OCI-LY1 (cell line): ENCODE results near the gene GSE1.

Experiments
- H2AFZ ChIP-seq: fragments of 200-600 bp; sonication (generic), shearing (Covaris generic); 2 replicates; pipeline ENCODE4 v1.6.0; 2014; ENCODE audit warnings: antibody characterized with exemption, mild to moderate bottlenecking, low read length
- H3F3A ChIP-seq: fragments of 200-600 bp; sonication (generic), shearing (Covaris generic); 2 replicates; pipeline ENCODE4 v1.6.0; 2014; ENCODE audit warnings: mild to moderate bottlenecking, antibody characterized with exemption, low read length, moderate library complexity; ENCODE audit not compliant: insufficient read depth
- H3K27ac ChIP-seq: fragments of 200-600 bp; sonication (generic); 2 replicates; pipeline ENCODE4 v1.5.1; 2014; ENCODE audit warnings: low read length, mixed run types, mild to moderate bottlenecking, low read depth; ENCODE audit not compliant: poor library complexity, severe bottlenecking
- H3K27me3 ChIP-seq: fragments of 200-600 bp; sonication (generic); 2 replicates; pipeline ENCODE4 v1.6.0; 2014; ENCODE audit warnings: antibody characterized with exemption, mild to moderate bottlenecking, low read length, moderate library complexity; ENCODE audit not compliant: insufficient read depth
- H3K36me3 ChIP-seq: fragments of 200-600 bp; sonication (generic); 2 replicates; pipeline ENCODE4 v1.6.1; 2014; ENCODE audit warnings: mild to moderate bottlenecking, antibody characterized with exemption, low read length, moderate library complexity, mixed read lengths; ENCODE audit not compliant: insufficient read depth
- H3K4me1 ChIP-seq: fragments of 200-600 bp; sonication (generic); 2 replicates; pipeline ENCODE4 v1.5.1; 2014; ENCODE audit warnings: mild to moderate bottlenecking, low read length, moderate library complexity; ENCODE audit not compliant: insufficient read depth, severe bottlenecking
- H3K4me2 ChIP-seq: fragments of 200-600 bp; sonication (generic), shearing (Covaris generic); 2 replicates; pipeline ENCODE4 v1.6.1; 2014; ENCODE audit warnings: low read length
- H3K4me3 ChIP-seq: fragments of 200-600 bp; sonication (generic); 2 replicates; pipeline ENCODE4 v1.5.1; 2014; ENCODE audit warnings: low read length, low read depth, mild to moderate bottlenecking, mixed read lengths; ENCODE audit not compliant: poor library complexity, severe bottlenecking
- H3K79me2 ChIP-seq: fragments of 200-600 bp; shearing (Covaris generic); 2 replicates; pipeline ENCODE4 v1.6.1; 2016; ENCODE audit warnings: mixed run types, low read length, mixed read lengths; ENCODE audit not compliant: insufficient read depth
- H3K9ac ChIP-seq: fragments of 200-600 bp; sonication (generic), shearing (Covaris generic); 2 replicates; pipeline ENCODE4 v1.6.1; 2014; ENCODE audit warnings: mild to moderate bottlenecking, low read length, mixed read lengths
- H3K9me2 ChIP-seq: fragments of 200-600 bp; sonication (generic), shearing (Covaris generic); 2 replicates; pipeline ENCODE4 v1.6.1; 2014; ENCODE audit warnings: low read depth, mild to moderate bottlenecking, low read length, mixed read lengths
- H3K9me3 ChIP-seq: fragments of 200-600 bp; shearing (Covaris generic); 2 replicates; pipeline ENCODE4 v1.6.1; 2014; ENCODE audit warnings: low read length, mixed read lengths
- H4K20me1 ChIP-seq: fragments of 200-600 bp; sonication (generic), shearing (Covaris generic); 2 replicates; pipeline ENCODE4 v1.6.0; 2016; ENCODE audit warnings: mild to moderate bottlenecking, low read length; ENCODE audit not compliant: insufficient read depth
- EZH2 ChIP-seq: fragments of 200-600 bp; sonication (generic), shearing (Covaris generic); IDR thresholded peaks from 2 replicates; pipeline ENCODE4 v1.8.0; 2017; ENCODE audit warnings: borderline replicate concordance, mixed run types, mild to moderate bottlenecking, antibody characterized with exemption, low read length, moderate library complexity, mixed read lengths
- TF ChIP-seq, protein P1 (sequence below): fragments of 200-600 bp; sonication (generic), shearing (Covaris generic); IDR thresholded peaks from 2 replicates; pipeline ENCODE4 v1.5.1; 2017; ENCODE audit warnings: mild to moderate bottlenecking, antibody characterized with exemption, low read length, moderate library complexity, mixed read lengths

The GSE1 gene

DNA sequence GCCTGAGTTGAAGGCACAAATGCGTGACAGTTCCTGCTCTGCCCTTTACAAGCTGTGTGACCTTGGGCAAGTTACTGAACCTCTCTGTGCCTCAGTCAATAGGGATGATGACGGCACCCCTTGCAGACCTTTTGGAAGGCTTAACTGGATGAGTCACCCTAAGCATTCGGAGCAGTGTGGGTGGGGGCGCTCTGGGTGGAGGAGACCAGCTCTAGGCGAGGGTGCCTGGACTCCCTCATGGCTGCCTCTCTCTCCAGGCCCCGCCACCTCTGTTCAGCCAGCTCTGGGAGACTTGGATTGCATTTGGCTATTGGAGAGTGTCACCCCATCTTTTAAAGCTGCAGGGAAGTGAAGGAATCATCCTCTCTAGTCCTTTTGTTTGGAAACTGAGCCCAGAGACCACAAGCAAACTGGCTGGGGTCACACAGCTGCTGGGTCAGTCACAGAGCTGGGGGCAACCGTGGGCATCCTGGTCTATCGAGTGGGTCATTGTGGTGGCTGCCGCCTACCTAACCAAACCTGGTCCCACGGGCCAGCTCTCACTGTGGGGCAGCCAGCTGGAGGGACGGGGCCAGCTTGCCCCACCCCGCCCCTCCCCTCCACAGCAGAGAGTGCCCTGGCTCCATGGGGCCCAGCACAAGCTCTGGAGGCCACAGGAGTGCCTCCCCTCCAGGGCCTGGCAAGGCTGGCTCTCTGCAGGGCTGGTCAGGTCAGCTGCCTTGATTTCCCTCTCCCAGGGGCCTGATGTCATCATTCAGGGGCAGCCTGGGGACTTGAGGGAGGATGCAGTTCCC lies 20.2 kb upstream of the GSE1 start:
- Histone ChIP-seq H3K27me3 (no peaks in the 10 kb centered on the region), H3K9me3 (no peaks in the 10 kb centered on the region), H3K9ac (no peak overlapping the region), H3K4me2 (no peak overlapping the region), H3F3A (no peaks in the 10 kb centered on the region), H3K79me2 (no peaks in the 10 kb centered on the region), H4K20me1 (no peaks in the 10 kb centered on the region), H3K4me3 (no peak overlapping the region), H3K36me3 (no peaks in the 10 kb centered on the region; the same call in 1 of the 2 replicates), H3K9me2 (no peaks in the 10 kb centered on the region), H2AFZ (no peak overlapping the region), H3K27ac (no peak overlapping the region), H3K4me1 (no peaks in the 10 kb centered on the region)
- no peak for TF ChIP-seq EZH2
- TF ChIP-seq, protein P1, sequence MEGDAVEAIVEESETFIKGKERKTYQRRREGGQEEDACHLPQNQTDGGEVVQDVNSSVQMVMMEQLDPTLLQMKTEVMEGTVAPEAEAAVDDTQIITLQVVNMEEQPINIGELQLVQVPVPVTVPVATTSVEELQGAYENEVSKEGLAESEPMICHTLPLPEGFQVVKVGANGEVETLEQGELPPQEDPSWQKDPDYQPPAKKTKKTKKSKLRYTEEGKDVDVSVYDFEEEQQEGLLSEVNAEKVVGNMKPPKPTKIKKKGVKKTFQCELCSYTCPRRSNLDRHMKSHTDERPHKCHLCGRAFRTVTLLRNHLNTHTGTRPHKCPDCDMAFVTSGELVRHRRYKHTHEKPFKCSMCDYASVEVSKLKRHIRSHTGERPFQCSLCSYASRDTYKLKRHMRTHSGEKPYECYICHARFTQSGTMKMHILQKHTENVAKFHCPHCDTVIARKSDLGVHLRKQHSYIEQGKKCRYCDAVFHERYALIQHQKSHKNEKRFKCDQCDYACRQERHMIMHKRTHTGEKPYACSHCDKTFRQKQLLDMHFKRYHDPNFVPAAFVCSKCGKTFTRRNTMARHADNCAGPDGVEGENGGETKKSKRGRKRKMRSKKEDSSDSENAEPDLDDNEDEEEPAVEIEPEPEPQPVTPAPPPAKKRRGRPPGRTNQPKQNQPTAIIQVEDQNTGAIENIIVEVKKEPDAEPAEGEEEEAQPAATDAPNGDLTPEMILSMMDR: no peak

DNA sequence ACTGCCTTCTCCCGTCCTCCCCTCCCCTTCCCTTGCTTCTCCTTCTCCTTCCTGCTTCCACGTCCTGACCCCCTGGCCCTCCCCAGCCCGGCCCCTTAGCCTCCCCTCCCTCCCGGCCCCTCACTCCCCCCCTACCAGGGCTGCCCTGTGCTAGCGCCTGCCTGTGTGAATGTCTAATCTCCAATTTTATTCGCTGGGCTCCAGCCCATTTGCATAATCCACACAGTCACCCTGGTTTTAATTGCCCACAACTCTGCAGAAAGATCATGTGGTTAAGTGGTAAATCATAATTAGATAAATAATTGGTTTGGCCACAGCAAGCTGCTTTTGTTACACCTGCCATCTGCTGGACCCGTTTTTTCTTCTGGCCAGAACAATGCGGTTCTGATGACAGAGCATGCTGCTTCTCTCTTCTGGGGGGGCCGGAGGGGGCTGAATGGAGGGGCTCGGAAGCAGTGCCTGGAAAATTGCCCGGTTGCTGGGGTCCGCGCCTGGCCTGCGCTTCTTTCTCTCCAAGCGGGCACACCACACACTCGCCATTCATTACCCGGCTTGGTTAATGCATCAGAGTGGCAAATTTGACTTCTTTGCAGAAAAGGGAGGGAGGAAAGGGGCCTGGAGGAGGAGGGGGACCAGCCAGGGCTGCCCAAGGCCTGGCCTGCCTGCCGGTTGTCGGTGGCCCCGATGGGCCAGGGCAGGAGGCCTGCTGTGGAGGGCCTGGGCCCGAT lies 19.5 kb upstream of the GSE1 start:
- Histone ChIP-seq H3K9me3 (no peaks in the 10 kb centered on the region), H3K4me2 (no peak overlapping the region), H3K9ac (no peak overlapping the region), H3K36me3 (no peaks in the 10 kb centered on the region; the same call in 1 of the 2 replicates), H4K20me1 (no peaks in the 10 kb centered on the region), H3K9me2 (no peaks in the 10 kb centered on the region), H3K79me2 (no peaks in the 10 kb centered on the region), H3K27me3 (no peaks in the 10 kb centered on the region), H3K27ac (no peak overlapping the region), H3K4me3 (no peak overlapping the region), H3K4me1 (no peaks in the 10 kb centered on the region), H3F3A (no peaks in the 10 kb centered on the region), H2AFZ (no peak overlapping the region)
- TF ChIP-seq, protein P1: no peak
- no peak for TF ChIP-seq EZH2

DNA sequence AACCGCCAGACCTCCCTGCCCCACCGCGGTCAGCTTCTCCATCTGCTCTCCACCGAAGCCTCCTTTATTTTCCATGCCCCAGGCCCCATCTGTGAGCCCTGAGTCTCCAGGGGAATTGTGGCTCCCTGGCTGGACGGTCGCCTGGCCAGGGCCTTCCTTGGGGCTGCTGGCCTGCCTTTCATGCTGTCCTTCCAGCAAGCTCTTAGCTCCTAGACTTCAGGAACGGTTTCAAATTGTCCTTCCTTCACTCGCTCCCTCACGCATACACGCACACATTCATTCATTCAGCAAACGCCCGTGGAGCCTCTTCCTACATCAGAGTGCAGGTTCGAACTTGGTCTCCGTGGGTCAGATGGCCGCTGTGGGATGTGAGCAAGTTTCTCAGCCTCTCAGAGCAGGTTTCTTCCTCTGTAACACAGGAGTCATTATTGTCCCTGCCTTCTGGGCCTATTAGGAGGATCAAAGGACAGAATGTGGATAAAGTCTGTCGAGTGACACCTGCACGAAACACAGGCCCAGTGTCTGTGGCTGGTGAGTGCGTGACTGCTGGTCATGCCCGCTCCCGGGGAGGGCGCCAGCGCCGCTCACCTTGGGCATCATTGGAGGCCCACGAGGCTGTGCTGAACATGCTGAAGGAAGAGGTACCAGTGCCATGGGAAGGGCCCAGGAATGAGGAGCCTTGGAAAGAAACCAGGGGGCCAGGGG lies 18.7 kb upstream of the GSE1 start:
- no peak overlapping the region for H3K9ac ChIP-seq

More for the DNA sequence above, 18.7 kb upstream of the GSE1 start:
- Histone ChIP-seq H4K20me1 (no peaks in the 10 kb centered on the region), H3K9me3 (no peaks in the 10 kb centered on the region), H3K4me2 (no peak overlapping the region), H3F3A (no peaks in the 10 kb centered on the region), H3K9me2 (no peaks in the 10 kb centered on the region), H3K27ac (no peak overlapping the region), H3K79me2 (no peaks in the 10 kb centered on the region), H3K36me3 (no peaks in the 10 kb centered on the region; the same call in 1 of the 2 replicates), H3K4me1 (no peaks in the 10 kb centered on the region), H2AFZ (no peak overlapping the region), H3K4me3 (no peak overlapping the region), H3K27me3 (no peaks in the 10 kb centered on the region)
- no peak for TF ChIP-seq EZH2
- TF ChIP-seq, protein P1: no peak
